HCT116 (cell line): ENCODE data around the gene MYEOV. TPM values are rescaled to one million over a fixed set of nuclear protein-coding genes. Genes with fewer than 3 reads are reported as not detected.

ENCODE experiments used
- ATAC-seq: fragments of 200-7000 bp; cut with Tn5 transposase; 2 replicates; pipeline ENCODE4 v1.9.1; 2020; ENCODE audit warnings: mild to moderate bottlenecking, moderate library complexity
- BruUV-seq: library from RNA; stranded (reverse); fragments of 400-500 nt; replicated peaks from 2 replicates; lab custom pipeline; 2021; lab: Mats Ljungman, UMichigan
- CTCF ChIA-PET: fragments of 300-600 bp; sonication (Branson Sonifier 250); formaldehyde crosslinking; loops from one replicate; lab custom pipeline; 2021; ENCODE audit warnings: antibody characterized with exemption; lab: Charles Lee
- POLR2A ChIA-PET: fragments of 300-600, 350-600 bp; sonication (Branson Sonifier 250); formaldehyde crosslinking; loops from one replicate; lab custom pipeline; 2021; ENCODE audit warnings: antibody characterized with exemption; lab: Charles Lee
- RAD21 ChIA-PET, 2 experiments: fragments of 300-600 bp; sonication (Branson Sonifier 250); formaldehyde crosslinking; loops; one replicate each; lab custom pipeline; 2023; ENCODE audit warnings: low total read pairs in 2 of 2; ENCODE audit not compliant: uncharacterized antibody in 2 of 2, unreplicated experiment in 2 of 2, low non-redundant PET in 1 of 2; lab: Charles Lee
- DNase-seq: peaks from one replicate; pipeline ENCODE4 v3.0.0-alpha.2; 2010; ENCODE audit warnings: low read depth, low spot score
- H2AFZ ChIP-seq: fragments of 200-600 bp; shearing (Covaris generic), sonication (generic); 2 replicates; pipeline ENCODE4 v1.6.1; 2017; ENCODE audit warnings: low read depth, mixed run types, mixed read lengths, antibody characterized with exemption, low read length; ENCODE audit not compliant: poor library complexity, severe bottlenecking
- H3K27ac ChIP-seq: 2 replicates; pipeline ENCODE4 v1.5.1; 2012; ENCODE audit warnings: low read depth, low read length
- H3K27me3 ChIP-seq: fragments of 200-600 bp; sonication (generic); 2 replicates; pipeline ENCODE4 v1.6.1; 2016; ENCODE audit warnings: mixed run types, low read length, mixed read lengths; ENCODE audit not compliant: insufficient read depth
- H3K36me3 ChIP-seq, 2 experiments: fragments of 200-500 bp in 1 of 2; fragments of 200-600 bp in 1 of 2; sonication (Bioruptor generic) in 1 of 2; sonication (generic) in 1 of 2; 2 replicates each; pipeline versions ENCODE4 v1.5.1 to v1.6.1; 2014 to 2016; ENCODE audit warnings: low read length in 2 of 2, inconsistent platforms in 1 of 2, mixed read lengths in 1 of 2, mixed run types in 1 of 2; ENCODE audit not compliant: insufficient read depth in 2 of 2, control insufficient read depth in 1 of 2
- H3K4me1 ChIP-seq, 2 experiments: fragments of 200-600 bp in 1 of 2; sonication (generic) in 1 of 2; 2 replicates each; pipeline versions ENCODE4 v1.5.1 to v1.6.1; 2012 to 2017; ENCODE audit warnings: low read length in 2 of 2, inconsistent platforms in 1 of 2, mild to moderate bottlenecking in 1 of 2, mixed read lengths in 1 of 2, mixed run types in 1 of 2, moderate library complexity in 1 of 2; ENCODE audit not compliant: insufficient read depth in 2 of 2, control insufficient read depth in 1 of 2
- H3K4me2 ChIP-seq: fragments of 200-600 bp; sonication (generic); 2 replicates; pipeline ENCODE4 v1.6.1; 2017; ENCODE audit warnings: mixed run types, low read length, mixed read lengths
- H3K4me3 ChIP-seq, 2 experiments: fragments of 200-600 bp in 1 of 2; sonication (generic) in 1 of 2; replicated peaks in 1 of 2; 2 replicates each; pipeline ENCODE4 v1.5.1; 2011 to 2016; ENCODE audit warnings: low read length in 2 of 2, control low read depth in 1 of 2, low read depth in 1 of 2, mild to moderate bottlenecking in 1 of 2, mixed read lengths in 1 of 2, mixed run types in 1 of 2
- H3K79me2 ChIP-seq: fragments of 200-600 bp; sonication (generic); 2 replicates; pipeline ENCODE4 v1.6.1; 2017; ENCODE audit warnings: mild to moderate bottlenecking, mixed run types, low read length, moderate library complexity, mixed read lengths; ENCODE audit not compliant: insufficient read depth
- H3K9ac ChIP-seq: fragments of 200-600 bp; sonication (generic); 2 replicates; pipeline ENCODE4 v1.6.1; 2016; ENCODE audit warnings: low read length, mixed read lengths
- H3K9me2 ChIP-seq: fragments of 200-600 bp; sonication (generic), shearing (Covaris generic); 2 replicates; pipeline ENCODE4 v1.6.1; 2017; ENCODE audit warnings: mixed run types, mild to moderate bottlenecking, moderate library complexity; ENCODE audit not compliant: insufficient read depth
- H3K9me3 ChIP-seq, 2 experiments: fragments of 200-500 bp in 1 of 2; fragments of 200-600 bp in 1 of 2; sonication (Bioruptor generic) in 1 of 2; sonication (generic) in 1 of 2; 2 replicates each; pipeline ENCODE4 v1.6.1; 2014 to 2017; ENCODE audit warnings: low read length in 2 of 2, mixed read lengths in 2 of 2, inconsistent platforms in 1 of 2, low read depth in 1 of 2, mild to moderate bottlenecking in 1 of 2, mixed run types in 1 of 2, moderate library complexity in 1 of 2; ENCODE audit not compliant: control insufficient read depth in 1 of 2, insufficient read depth in 1 of 2
- H4K20me1 ChIP-seq: fragments of 200-600 bp; sonication (generic), shearing (Covaris generic); 2 replicates; pipeline ENCODE4 v1.6.1; 2017; ENCODE audit warnings: mixed run types, mild to moderate bottlenecking, moderate library complexity; ENCODE audit not compliant: insufficient read depth
- ATF3 ChIP-seq: IDR thresholded peaks from 2 replicates; pipeline ENCODE4 v1.6.1; 2012
- CBX3 ChIP-seq: IDR thresholded peaks from 2 replicates; pipeline ENCODE4 v1.6.1; 2012; ENCODE audit warnings: low read depth
- CEBPB ChIP-seq: IDR thresholded peaks from 2 replicates; pipeline ENCODE4 v1.6.1; 2012; ENCODE audit warnings: low read depth
- EGR1 ChIP-seq: IDR thresholded peaks from 2 replicates; pipeline ENCODE4 v1.6.1; 2012; ENCODE audit warnings: low read depth
- ELF1 ChIP-seq: IDR thresholded peaks from 2 replicates; pipeline ENCODE4 v1.6.1; 2012; ENCODE audit warnings: low read depth, borderline replicate concordance
- EZH2 ChIP-seq: fragments of 200-600 bp; sonication (generic); IDR thresholded peaks from 2 replicates; pipeline ENCODE4 v1.6.1; 2017; ENCODE audit warnings: antibody characterized with exemption, mixed run types
- EZH2phosphoT487 ChIP-seq: fragments of 200-600 bp; IDR thresholded peaks from 2 replicates; pipeline ENCODE4 v1.6.1; 2018; ENCODE audit warnings: antibody characterized with exemption, borderline replicate concordance
- FOSL1 ChIP-seq: IDR thresholded peaks from 2 replicates; pipeline ENCODE4 v1.6.1; 2012; ENCODE audit warnings: low read depth
- JUND ChIP-seq: IDR thresholded peaks from 2 replicates; pipeline ENCODE4 v1.6.1; 2012
- POLR2A ChIP-seq: IDR thresholded peaks from 2 replicates; pipeline ENCODE4 v1.7.0; 2011; ENCODE audit warnings: borderline replicate concordance; ENCODE audit not compliant: insufficient read depth, insufficient read length; ENCODE audit errors: extremely low read depth
- POLR2AphosphoS5 ChIP-seq: IDR thresholded peaks from 2 replicates; pipeline ENCODE4 v1.6.1; 2011; ENCODE audit warnings: mild to moderate bottlenecking, low read depth, low read length, moderate library complexity
- RAD21 ChIP-seq: IDR thresholded peaks from 2 replicates; pipeline ENCODE4 v1.6.1; 2012; ENCODE audit warnings: low read depth, mild to moderate bottlenecking
- SIN3A ChIP-seq: IDR thresholded peaks from 2 replicates; pipeline ENCODE4 v1.6.1; 2012; ENCODE audit warnings: low read depth
- SP1 ChIP-seq: IDR thresholded peaks from 2 replicates; pipeline ENCODE4 v1.6.1; 2012; ENCODE audit warnings: low read depth
- TCF7L2 ChIP-seq: IDR thresholded peaks from 2 replicates; pipeline ENCODE4 v1.7.0; 2011; ENCODE audit warnings: borderline replicate concordance, inconsistent platforms; ENCODE audit not compliant: insufficient read depth, insufficient read length; ENCODE audit errors: extremely low read depth
- ZBTB33 ChIP-seq: IDR thresholded peaks from 2 replicates; pipeline ENCODE4 v1.6.1; 2011; ENCODE audit warnings: mild to moderate bottlenecking, low read length, moderate library complexity; ENCODE audit not compliant: insufficient replicate concordance; ENCODE audit errors: extremely low read depth
- ZFX ChIP-seq: fragments of 450-650 bp; IDR thresholded peaks from 2 replicates; pipeline ENCODE4 v1.6.1; 2017
- ZNF274 ChIP-seq: fragments of 200-500 bp; sonication (Bioruptor generic); IDR thresholded peaks from 2 replicates; pipeline ENCODE4 v1.6.1; 2014; ENCODE audit warnings: mild to moderate bottlenecking, low read depth, low read length, inconsistent platforms
- intact Hi-C: fragments of 100-400 bp; cut with micrococcal nuclease; formaldehyde crosslinking; loops from 2 replicates; pipeline ENCODE4 v1.10.0; 2022
- total RNA-seq: library from RNA; stranded (reverse); gene quantifications from one replicate; pipeline ENCODE4 v1.2.1, GENCODE V29; 2021; ENCODE audit not compliant: unreplicated experiment
- TF ChIP-seq, protein P1 (sequence below): IDR thresholded peaks from 2 replicates; pipeline ENCODE4 v1.6.1; 2012; ENCODE audit warnings: low read depth
- TF ChIP-seq, protein P2 (sequence below), 3 experiments: fragments of 200-600 bp in 1 of 3; sonication (generic) in 1 of 3; IDR thresholded peaks in 2 of 3; conservative IDR thresholded peaks in 1 of 3; 2 replicates each; pipeline ENCODE4 v1.5.1; 2012 to 2017; ENCODE audit warnings: low read depth in 2 of 3, low read length in 2 of 3, antibody characterized with exemption in 1 of 3, borderline replicate concordance in 1 of 3, control low read depth in 1 of 3, mild to moderate bottlenecking in 1 of 3, mixed read lengths in 1 of 3, mixed run types in 1 of 3, moderate library complexity in 1 of 3; ENCODE audit not compliant: insufficient read depth in 1 of 3

Gene MYEOV
- total RNA-seq, 1 experiment from 2014 or later: 135 TPM

DNA sequence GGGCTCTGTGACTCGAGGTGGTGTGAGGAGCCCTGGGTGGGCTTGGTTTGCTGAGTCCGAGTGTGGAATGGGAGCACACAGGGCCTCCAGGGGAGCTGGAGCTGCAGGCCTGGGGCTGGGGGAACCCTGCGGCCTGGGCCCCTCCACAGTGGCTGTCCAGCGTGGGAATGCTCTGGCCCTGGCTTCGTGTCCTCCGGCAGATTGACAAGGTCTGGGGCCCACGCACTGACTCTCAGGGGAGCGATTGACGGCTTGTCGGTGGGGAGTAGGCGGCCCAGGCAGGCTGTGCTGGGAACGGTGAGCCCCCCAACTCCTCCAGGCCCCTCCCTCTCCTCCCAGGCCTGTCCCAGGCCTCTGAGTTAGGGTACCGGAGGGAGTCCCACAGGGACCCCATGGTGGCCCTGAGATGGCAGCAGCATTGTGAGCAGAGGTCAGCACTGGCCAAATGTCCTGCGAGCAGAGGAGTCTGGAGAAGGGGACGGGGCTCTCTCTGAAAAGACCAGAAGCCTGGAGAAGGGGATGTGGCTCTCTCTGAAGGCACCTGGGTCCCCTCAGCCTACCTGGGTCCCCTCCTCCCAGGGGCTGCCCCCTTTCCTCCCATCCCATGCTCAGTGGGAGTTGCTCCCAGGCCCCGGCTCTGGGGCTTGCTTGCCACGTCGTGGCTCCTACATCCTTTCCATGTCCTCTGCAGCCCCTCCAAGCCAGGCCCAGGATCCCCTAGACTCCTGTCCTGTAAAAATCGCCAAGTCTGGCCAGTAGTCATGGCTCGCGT lies 23.8 kb upstream of the MYEOV start:
- no peak overlapping the region for H3K27ac ChIP-seq
- no peaks in the 10 kb centered on the region for H3K9me3 ChIP-seq
- H2AFZ ChIP-seq: no peak overlapping the region
- no TSS peak for BruUV-seq
- no peaks in the 10 kb centered on the region for H3K79me2 ChIP-seq
- DNase-seq (no peak), ATAC-seq (no peak)
- H3K9ac ChIP-seq: no peak overlapping the region
- H4K20me1 ChIP-seq: no peaks in the 10 kb centered on the region
- ChIA-PET CTCF (no interaction called here), POLR2A (no interaction called here), RAD21 (no interaction called here)
- H3K4me1 ChIP-seq: no peaks in the 10 kb centered on the region
- H3K36me3 ChIP-seq: no peaks in the 10 kb centered on the region
- no peaks in the 10 kb centered on the region for H3K27me3 ChIP-seq
- TF ChIP-seq FOSL1 (no peak), JUND (no peak), SP1 (no peak), RAD21 (no peak), EGR1 (no peak), CBX3 (no peak), ATF3 (no peak), POLR2A (no peak), EZH2 (no peak), ZNF274 (no peak), ELF1 (no peak), POLR2AphosphoS5 (no peak), CEBPB (no peak), ZBTB33 (no peak), TCF7L2 (no peak), SIN3A (no peak), ZFX (no peak), EZH2phosphoT487 (no peak)
- TF ChIP-seq, protein P1, sequence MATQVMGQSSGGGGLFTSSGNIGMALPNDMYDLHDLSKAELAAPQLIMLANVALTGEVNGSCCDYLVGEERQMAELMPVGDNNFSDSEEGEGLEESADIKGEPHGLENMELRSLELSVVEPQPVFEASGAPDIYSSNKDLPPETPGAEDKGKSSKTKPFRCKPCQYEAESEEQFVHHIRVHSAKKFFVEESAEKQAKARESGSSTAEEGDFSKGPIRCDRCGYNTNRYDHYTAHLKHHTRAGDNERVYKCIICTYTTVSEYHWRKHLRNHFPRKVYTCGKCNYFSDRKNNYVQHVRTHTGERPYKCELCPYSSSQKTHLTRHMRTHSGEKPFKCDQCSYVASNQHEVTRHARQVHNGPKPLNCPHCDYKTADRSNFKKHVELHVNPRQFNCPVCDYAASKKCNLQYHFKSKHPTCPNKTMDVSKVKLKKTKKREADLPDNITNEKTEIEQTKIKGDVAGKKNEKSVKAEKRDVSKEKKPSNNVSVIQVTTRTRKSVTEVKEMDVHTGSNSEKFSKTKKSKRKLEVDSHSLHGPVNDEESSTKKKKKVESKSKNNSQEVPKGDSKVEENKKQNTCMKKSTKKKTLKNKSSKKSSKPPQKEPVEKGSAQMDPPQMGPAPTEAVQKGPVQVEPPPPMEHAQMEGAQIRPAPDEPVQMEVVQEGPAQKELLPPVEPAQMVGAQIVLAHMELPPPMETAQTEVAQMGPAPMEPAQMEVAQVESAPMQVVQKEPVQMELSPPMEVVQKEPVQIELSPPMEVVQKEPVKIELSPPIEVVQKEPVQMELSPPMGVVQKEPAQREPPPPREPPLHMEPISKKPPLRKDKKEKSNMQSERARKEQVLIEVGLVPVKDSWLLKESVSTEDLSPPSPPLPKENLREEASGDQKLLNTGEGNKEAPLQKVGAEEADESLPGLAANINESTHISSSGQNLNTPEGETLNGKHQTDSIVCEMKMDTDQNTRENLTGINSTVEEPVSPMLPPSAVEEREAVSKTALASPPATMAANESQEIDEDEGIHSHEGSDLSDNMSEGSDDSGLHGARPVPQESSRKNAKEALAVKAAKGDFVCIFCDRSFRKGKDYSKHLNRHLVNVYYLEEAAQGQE: no peak
- TF ChIP-seq, protein P2, sequence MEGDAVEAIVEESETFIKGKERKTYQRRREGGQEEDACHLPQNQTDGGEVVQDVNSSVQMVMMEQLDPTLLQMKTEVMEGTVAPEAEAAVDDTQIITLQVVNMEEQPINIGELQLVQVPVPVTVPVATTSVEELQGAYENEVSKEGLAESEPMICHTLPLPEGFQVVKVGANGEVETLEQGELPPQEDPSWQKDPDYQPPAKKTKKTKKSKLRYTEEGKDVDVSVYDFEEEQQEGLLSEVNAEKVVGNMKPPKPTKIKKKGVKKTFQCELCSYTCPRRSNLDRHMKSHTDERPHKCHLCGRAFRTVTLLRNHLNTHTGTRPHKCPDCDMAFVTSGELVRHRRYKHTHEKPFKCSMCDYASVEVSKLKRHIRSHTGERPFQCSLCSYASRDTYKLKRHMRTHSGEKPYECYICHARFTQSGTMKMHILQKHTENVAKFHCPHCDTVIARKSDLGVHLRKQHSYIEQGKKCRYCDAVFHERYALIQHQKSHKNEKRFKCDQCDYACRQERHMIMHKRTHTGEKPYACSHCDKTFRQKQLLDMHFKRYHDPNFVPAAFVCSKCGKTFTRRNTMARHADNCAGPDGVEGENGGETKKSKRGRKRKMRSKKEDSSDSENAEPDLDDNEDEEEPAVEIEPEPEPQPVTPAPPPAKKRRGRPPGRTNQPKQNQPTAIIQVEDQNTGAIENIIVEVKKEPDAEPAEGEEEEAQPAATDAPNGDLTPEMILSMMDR (IDR thresholded peaks at IDR 0.05 in 2 of 3, conservative IDR thresholded peaks at IDR 0.05 in 1 of 3; ENCODE audit: borderline replicate concordance in 1 of 3, insufficient read depth in 1 of 3, low read depth in 2 of 3, low read length in 2 of 3): no peak
- no peak overlapping the region for H3K4me2 ChIP-seq
- H3K9me2 ChIP-seq: no peaks in the 10 kb centered on the region
- no peak overlapping the region for H3K4me3 ChIP-seq
- intact Hi-C loops: no loop called here
